Tibial nerve (tissue), 4 donors: Measurements from ENCODE around the gene TMEM207. TPM values are rescaled to one million over a fixed set of nuclear protein-coding genes. Genes with fewer than 3 reads are reported as not detected.

Experiments used
- DNase-seq, 2 donors: peaks; one replicate each; pipeline ENCODE4 v3.0.0-alpha.2; 2019; ENCODE audit warnings: low spot score in 2 of 2
- H3K27ac ChIP-seq, 4 donors: fragments of 200-600 bp; sonication (generic) in 3 of 4; one replicate each; pipeline ENCODE4 v1.5.1; 2017 to 2019; ENCODE audit warnings: mild to moderate bottlenecking in 1 of 4
- H3K27me3 ChIP-seq, 2 donors: fragments of 200-600 bp; sonication (generic) in 1 of 2; one replicate each; pipeline versions ENCODE4 v1.5.1 to v1.6.0; 2017 to 2019
- H3K36me3 ChIP-seq, 3 donors: fragments of 200-600 bp; sonication (generic); one replicate each; pipeline ENCODE4 v1.5.1; 2018 to 2019
- H3K4me1 ChIP-seq, 4 donors: fragments of 200-600 bp; sonication (generic) in 3 of 4; one replicate each; pipeline ENCODE4 v1.5.1; 2017 to 2019
- H3K4me3 ChIP-seq, 4 donors: fragments of 200-600 bp; sonication (generic) in 3 of 4; one replicate each; pipeline ENCODE4 v1.5.1; 2017 to 2019; ENCODE audit warnings: mild to moderate bottlenecking in 1 of 4, moderate library complexity in 1 of 4
- H3K9me3 ChIP-seq, 4 donors: fragments of 200-600 bp; sonication (generic) in 3 of 4; one replicate each; pipeline ENCODE4 v1.5.1; 2017 to 2019
- CTCF ChIP-seq, 5 experiments: fragments of 200-600 bp in 3 of 5; fragments of 450-650 bp in 2 of 5; sonication (generic) in 3 of 5; IDR thresholded peaks; one replicate each; pipeline ENCODE4 v1.5.1; 2016 to 2019; ENCODE audit warnings: antibody characterized with exemption in 5 of 5, mild to moderate bottlenecking in 3 of 5, moderate library complexity in 2 of 5
- EP300 ChIP-seq, 2 donors: sonication (generic); formaldehyde crosslinking; IDR thresholded peaks; one replicate each; pipeline ENCODE4 v1.6.1; 2017; ENCODE audit warnings: antibody characterized with exemption in 2 of 2, mild to moderate bottlenecking in 1 of 2
- POLR2A ChIP-seq, 2 donors: fragments of 450-650 bp; IDR thresholded peaks; one replicate each; pipeline ENCODE4 v1.6.1; 2017; ENCODE audit warnings: antibody characterized with exemption in 2 of 2, mild to moderate bottlenecking in 2 of 2, moderate library complexity in 2 of 2
- WGBS, 2 donors: methylation state at CpG; one replicate each; pipeline ENCODE4 v1.1.5; 2018; 5-methylcytosine and 5-hydroxymethylcytosine counted together
- total RNA-seq, 4 donors: library from RNA; depleted of rRNA; stranded (reverse); fragments of >200 nt; gene quantifications; one replicate each; pipeline ENCODE4 v1.1.0, GENCODE V29; 2016

Gene TMEM207
- total RNA-seq, 4 donors from 2014 or later, result not detected

- no peak for DNase-seq
- H3K36me3 ChIP-seq, result no peaks in the 10 kb centered on the region
- no peak overlapping the region for H3K4me3 ChIP-seq
- H3K9me3 ChIP-seq, result peaks cover 0 to 22% (median 0%) of the 10 kb centered on the region in 4 donors
- H3K27me3 ChIP-seq, result no peaks in the 10 kb centered on the region
- TF ChIP-seq POLR2A (IDR thresholded peaks at IDR 0.05) (no peak), EP300 (IDR thresholded peaks at IDR 0.05) (no peak), CTCF (IDR thresholded peaks at IDR 0.05) (no peak)
- no peak overlapping the region for H3K27ac ChIP-seq
- no peaks in the 10 kb centered on the region for H3K4me1 ChIP-seq
Measured at GRCh38 chr3:190467922-190468321, 18.2 kb upstream of the TMEM207 start.

- no peaks in the 10 kb centered on the region for H3K4me1 ChIP-seq
- no peak overlapping the region for H3K4me3 ChIP-seq
- H3K27ac ChIP-seq, result no peak overlapping the region
- TF ChIP-seq EP300 (IDR thresholded peaks at IDR 0.05) (no peak), CTCF (IDR thresholded peaks at IDR 0.05) (no peak), POLR2A (IDR thresholded peaks at IDR 0.05) (no peak)
- H3K9me3 ChIP-seq, result no peaks in the 10 kb centered on the region
- H3K27me3 ChIP-seq, result no peaks in the 10 kb centered on the region
- H3K36me3 ChIP-seq, result no peaks in the 10 kb centered on the region
- 15 to 19% methylated on average over 2 of the region's 2 CpGs for WGBS, 2 donors
- no peak for DNase-seq
Measured at GRCh38 chr3:190458040-190458439, 8.3 kb upstream of the TMEM207 start.

GRCh38 chr3:190456770-190457169 is 7.1 kb upstream of the TMEM207 start:
- Histone ChIP-seq H3K27ac (no peak overlapping the region), H3K4me3 (no peak overlapping the region), H3K9me3 (no peaks in the 10 kb centered on the region), H3K27me3 (no peaks in the 10 kb centered on the region), H3K4me1 (no peaks in the 10 kb centered on the region), H3K36me3 (no peaks in the 10 kb centered on the region)
- no peak for TF ChIP-seq POLR2A (IDR thresholded peaks at IDR 0.05)
- no peak for TF ChIP-seq CTCF (IDR thresholded peaks at IDR 0.05)
- no peak for TF ChIP-seq EP300 (IDR thresholded peaks at IDR 0.05)
- DNase-seq, result no peak
- WGBS, 2 donors, result 87 to 91% methylated on average over 1 of the region's 1 CpG

GRCh38 chr3:190455828-190456227 is 6.1 kb upstream of the TMEM207 start:
- Histone ChIP-seq H3K27me3 (no peaks in the 10 kb centered on the region), H3K4me3 (no peak overlapping the region), H3K4me1 (no peaks in the 10 kb centered on the region), H3K9me3 (no peaks in the 10 kb centered on the region), H3K27ac (no peak overlapping the region), H3K36me3 (no peaks in the 10 kb centered on the region)
- DNase-seq, result no peak
- WGBS, 2 donors, result 89 to 94% methylated on average over 2 of the region's 2 CpGs
- TF ChIP-seq CTCF (IDR thresholded peaks at IDR 0.05), result no peak
- TF ChIP-seq POLR2A (IDR thresholded peaks at IDR 0.05), result no peak
- TF ChIP-seq EP300 (IDR thresholded peaks at IDR 0.05), result no peak

GRCh38 chr3:190448256-190448655 is 1.4 kb downstream of the TMEM207 start:
- Histone ChIP-seq H3K27ac (no peak overlapping the region), H3K4me1 (no peaks in the 10 kb centered on the region), H3K4me3 (no peak overlapping the region), H3K9me3 (no peaks in the 10 kb centered on the region), H3K27me3 (no peaks in the 10 kb centered on the region), H3K36me3 (no peaks in the 10 kb centered on the region)
- TF ChIP-seq EP300 (IDR thresholded peaks at IDR 0.05) (no peak), CTCF (IDR thresholded peaks at IDR 0.05) (no peak), POLR2A (IDR thresholded peaks at IDR 0.05) (no peak)
- no peak for DNase-seq
- WGBS, 2 donors, result 54 to 59% methylated on average over 2 of the region's 2 CpGs
